GM12865 (cell line): Measurements from ENCODE around the gene ASCL5.

Experiments used
- DNase-seq: peaks from one replicate; pipeline ENCODE4 v3.0.0; 2010; ENCODE audit warnings: low read depth
- H3K4me3 ChIP-seq: 2 replicates; pipeline ENCODE4 v1.5.1; 2011; ENCODE audit warnings: mild to moderate bottlenecking, low read depth, low read length, control low read depth
- TF ChIP-seq, protein P1 (sequence below): IDR thresholded peaks from 2 replicates; pipeline ENCODE4 v1.5.1; 2011; ENCODE audit warnings: low read length, control low read depth, low read depth, inconsistent platforms; ENCODE audit not compliant: insufficient read depth; ENCODE audit errors: missing control alignments

The ASCL5 gene

DNA sequence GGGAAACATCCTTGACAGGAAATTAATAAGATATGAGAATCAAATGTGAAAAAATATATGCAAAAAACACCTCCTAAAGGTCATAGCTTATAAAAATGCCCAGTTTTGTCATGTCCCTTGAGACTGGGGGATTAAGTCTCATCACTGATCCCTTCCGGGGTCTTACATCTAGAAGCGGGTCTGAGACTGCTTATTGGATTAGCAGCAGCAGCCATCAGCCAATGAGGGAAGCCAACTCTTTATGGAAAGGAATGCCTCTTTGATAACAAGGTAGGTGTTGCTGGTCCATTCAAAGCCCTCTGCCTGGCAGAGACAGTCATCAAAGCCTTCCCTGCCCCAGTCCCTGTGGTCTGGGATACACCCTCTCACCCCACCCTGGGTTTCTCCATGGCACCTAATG, 10.9 kb downstream of the ASCL5 start:
- no peak overlapping the region for H3K4me3 ChIP-seq
- TF ChIP-seq, protein P1, sequence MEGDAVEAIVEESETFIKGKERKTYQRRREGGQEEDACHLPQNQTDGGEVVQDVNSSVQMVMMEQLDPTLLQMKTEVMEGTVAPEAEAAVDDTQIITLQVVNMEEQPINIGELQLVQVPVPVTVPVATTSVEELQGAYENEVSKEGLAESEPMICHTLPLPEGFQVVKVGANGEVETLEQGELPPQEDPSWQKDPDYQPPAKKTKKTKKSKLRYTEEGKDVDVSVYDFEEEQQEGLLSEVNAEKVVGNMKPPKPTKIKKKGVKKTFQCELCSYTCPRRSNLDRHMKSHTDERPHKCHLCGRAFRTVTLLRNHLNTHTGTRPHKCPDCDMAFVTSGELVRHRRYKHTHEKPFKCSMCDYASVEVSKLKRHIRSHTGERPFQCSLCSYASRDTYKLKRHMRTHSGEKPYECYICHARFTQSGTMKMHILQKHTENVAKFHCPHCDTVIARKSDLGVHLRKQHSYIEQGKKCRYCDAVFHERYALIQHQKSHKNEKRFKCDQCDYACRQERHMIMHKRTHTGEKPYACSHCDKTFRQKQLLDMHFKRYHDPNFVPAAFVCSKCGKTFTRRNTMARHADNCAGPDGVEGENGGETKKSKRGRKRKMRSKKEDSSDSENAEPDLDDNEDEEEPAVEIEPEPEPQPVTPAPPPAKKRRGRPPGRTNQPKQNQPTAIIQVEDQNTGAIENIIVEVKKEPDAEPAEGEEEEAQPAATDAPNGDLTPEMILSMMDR, result no peak
- DNase-seq, result no peak

DNA sequence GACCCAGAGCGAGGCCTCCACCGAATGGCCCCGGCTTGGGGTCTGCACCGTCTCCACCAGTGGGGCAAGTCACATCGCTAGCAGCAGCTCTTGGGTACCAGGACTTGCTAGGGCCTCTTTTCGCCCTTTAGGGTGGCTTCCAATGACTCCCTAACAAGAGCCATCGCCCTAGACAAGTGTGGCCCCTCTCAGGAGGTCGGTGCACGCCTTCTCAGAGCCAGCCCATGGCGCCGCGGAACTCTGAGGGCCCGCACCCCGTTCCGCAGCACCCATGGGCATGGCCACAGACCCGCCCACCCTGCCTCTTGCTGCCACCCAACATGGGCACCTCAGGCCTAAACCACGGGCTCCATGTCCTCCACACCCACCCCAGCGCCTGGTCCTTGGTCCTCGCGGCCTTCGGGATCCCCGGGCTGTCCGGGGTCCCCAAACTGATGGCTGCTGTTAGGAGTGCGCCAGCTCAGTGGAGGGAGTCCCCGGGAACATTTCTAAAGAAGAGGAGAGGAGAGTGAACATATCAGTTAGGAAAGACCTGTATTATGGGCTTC, 11.5 kb downstream of the ASCL5 start:
- no peak for DNase-seq
- TF ChIP-seq, protein P1, result no peak
- no peak overlapping the region for H3K4me3 ChIP-seq

DNA sequence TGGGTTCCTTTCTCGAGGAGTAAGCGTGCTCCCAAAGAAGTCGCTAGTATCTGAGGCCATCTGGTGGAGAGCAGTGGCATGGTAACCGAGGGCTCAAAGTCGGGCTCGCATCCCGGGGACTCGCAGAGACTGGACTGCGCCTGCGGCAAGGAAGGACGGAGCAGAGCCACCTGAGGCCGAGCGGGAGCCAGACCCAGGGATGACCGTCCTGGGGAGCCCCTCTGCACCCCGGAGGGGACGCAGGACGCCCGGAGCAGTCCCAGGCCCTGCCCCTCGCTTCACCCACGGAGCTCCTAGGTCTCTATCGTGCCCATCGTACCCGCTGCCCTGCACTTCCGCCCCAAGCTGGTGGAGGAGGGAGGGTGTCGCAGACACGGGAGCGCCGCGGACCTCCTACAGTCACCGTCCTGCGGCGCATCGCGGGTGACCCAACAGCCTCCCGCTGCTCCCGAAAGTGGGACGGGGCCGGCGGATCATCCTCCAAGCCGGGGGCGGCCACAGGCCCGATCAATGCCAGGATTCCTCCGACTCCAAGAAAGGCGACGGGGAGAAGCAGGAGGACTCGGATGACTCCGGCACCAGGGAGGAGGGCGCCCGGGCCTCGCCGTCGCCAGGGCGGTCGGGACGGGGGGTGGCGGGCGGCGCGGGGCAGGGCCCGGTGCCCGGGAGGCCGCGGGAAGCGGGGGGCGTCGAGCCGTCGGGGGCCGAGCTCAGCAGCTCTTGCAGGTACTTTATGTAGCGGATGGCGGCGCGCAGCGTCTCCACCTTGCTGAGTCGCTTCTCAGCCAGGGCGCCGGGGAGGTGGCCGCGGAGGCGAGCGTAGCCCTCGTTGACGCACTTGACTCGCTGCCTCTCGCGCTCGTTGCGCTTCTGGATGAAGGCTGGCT, 12.5 kb downstream of the ASCL5 start:
- DNase-seq, result peak; percentile 76
- H3K4me3 ChIP-seq, result peak overlapping the region; percentile 40
- TF ChIP-seq, protein P1, result peak; percentile 81

DNA sequence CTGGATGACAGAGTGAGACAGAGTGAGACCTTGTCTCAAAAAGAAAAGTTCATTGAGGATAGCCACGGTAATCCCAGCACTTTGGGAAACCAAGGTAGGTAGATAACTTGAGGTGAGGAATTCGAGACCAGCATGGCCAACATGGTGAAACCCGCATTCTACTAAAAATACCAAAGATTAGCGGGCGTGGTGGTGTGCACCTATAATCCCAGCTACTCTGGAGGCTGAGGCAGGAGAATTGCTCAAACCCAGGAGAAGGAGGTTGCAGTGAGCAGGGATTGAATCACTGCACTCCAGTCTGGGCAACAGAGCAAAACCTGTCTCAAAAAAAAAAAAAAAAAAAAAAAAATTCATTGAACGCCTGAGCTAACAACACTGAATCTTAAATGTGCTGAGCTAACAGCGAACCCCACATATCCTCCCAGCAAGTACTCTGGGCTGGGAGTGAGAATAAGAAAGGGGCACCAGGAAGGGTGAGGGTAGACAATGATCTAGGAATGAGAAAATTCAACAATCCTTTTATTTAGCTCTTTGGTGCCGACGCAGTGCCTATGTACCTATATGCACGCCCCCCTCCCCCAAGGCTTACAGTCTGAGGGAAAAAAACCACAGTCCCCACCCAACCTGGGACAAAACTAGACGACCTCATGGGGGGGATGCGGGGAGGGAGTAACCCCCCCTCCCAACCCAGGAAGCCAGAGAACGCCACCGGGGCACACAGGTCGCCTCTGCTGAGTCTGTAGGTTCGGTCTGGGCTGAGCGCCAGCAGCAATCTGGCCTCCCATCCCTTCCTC, 13.3 kb downstream of the ASCL5 start:
- no peak for DNase-seq
- TF ChIP-seq, protein P1, result no peak
- no peak overlapping the region for H3K4me3 ChIP-seq

DNA sequence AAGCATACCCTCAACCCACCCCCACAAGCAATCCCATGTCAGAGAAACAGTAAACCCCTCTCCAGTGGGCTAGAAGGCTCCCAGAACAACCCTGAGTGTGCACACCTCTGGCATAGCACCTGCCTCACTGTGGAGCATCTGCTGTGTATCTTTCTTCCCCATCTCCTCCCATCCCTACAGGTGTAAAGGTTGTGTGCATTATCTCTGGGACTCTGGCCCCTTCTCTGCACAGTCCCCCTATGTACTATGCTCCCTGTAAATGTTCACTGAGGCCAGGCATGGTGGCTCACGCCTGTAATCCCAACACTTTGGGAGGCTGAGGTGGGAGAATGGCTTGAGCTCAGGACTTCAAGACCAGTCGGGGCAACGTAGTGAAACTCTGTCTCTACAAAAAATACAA, 14.1 kb downstream of the ASCL5 start:
- TF ChIP-seq, protein P1, result no peak
- DNase-seq, result no peak
- H3K4me3 ChIP-seq, result no peak overlapping the region

DNA sequence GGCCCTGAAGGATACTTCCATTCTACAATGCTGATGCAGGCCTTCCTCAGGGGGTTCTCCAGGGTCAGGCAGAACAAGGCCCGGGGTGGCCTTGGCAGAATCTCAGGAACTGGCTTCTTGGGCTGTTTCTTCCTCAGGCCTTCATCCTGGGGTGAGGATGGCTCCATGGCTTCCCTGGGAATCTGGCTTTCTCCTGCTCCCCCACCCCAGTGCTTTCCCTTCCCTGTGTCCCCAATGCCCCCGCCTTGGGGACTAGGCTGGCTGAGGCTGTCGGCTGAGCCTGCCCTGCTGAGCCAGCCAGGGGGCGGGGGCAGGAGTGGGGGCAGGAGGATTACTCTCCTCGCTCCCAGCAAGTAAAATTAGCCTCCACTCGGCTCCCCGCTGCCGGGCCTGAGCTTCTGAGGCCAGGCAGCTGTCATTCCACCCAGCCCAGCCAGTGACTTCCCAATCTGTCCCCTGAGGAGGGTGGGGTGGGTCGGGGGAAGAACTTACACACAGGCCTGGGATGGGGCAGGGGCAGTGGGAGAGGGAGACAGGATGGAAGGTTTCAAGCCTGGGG, 14.7 kb downstream of the ASCL5 start, which contains the start of gene CACNA1S:
TSS of gene CACNA1S (minus strand) at position 254 of the 559 bp plus-strand sequence. CDS start at position 167, 87 bp downstream.
- H3K4me3 ChIP-seq, result no peak within 1 kb of the TSS
- DNase-seq, result no peak
- TF ChIP-seq, protein P1, result no peak
